ENCODE results near the gene ARL15.

DNA sequence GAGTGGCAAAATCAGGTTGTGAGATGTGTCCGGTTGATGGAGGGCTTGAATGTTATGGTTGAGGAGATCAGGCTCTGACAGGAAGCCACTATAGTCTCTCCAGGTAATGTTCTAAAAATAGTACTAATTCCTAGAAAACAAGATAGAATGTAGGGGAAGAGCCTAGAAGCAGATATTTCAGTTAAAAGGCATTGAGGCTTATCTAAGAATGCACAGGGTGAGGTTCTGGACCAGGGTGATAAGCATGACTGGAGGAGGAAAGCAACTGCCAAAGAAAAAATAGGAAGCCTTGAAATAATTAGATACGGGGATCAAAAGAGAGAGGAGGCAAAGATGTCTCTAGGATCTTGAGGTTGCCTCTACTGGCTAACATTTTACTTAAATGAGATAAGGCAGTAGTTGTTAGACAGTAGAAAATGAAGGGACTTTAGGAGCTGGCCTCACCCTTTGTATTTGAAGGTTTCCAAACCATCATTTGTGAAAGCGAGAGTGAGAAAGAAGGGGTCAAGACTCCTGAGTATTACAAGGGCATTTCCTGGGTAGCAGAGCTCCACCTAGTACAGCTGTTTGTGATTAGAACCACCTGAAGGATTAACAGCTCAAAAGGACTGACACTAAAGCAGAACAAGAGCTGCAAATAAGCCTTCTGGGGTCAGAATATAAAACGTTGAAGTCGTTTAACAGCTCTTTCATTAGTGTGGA lies 15.4 kb upstream of the ARL15 start:
- TF ChIP-seq, protein P1, sequence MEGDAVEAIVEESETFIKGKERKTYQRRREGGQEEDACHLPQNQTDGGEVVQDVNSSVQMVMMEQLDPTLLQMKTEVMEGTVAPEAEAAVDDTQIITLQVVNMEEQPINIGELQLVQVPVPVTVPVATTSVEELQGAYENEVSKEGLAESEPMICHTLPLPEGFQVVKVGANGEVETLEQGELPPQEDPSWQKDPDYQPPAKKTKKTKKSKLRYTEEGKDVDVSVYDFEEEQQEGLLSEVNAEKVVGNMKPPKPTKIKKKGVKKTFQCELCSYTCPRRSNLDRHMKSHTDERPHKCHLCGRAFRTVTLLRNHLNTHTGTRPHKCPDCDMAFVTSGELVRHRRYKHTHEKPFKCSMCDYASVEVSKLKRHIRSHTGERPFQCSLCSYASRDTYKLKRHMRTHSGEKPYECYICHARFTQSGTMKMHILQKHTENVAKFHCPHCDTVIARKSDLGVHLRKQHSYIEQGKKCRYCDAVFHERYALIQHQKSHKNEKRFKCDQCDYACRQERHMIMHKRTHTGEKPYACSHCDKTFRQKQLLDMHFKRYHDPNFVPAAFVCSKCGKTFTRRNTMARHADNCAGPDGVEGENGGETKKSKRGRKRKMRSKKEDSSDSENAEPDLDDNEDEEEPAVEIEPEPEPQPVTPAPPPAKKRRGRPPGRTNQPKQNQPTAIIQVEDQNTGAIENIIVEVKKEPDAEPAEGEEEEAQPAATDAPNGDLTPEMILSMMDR (IDR thresholded peaks at IDR 0.05; ENCODE audit: borderline replicate concordance, extremely low read depth, low read length, poor library complexity, severe bottlenecking): no peak
- no peak for TF ChIP-seq EZH2 (IDR thresholded peaks at IDR 0.05; ENCODE audit: borderline replicate concordance, low read depth, low read length, severe bottlenecking)
